Astrocyte of the cerebellum (primary cell): ENCODE measurements around the gene FOXB1.

ENCODE experiments used
- DNase-seq: peaks from one replicate; pipeline ENCODE4 v3.0.0-alpha.2; 2011; ENCODE audit warnings: low read depth
- H3K4me3 ChIP-seq: 2 replicates; pipeline ENCODE4 v1.5.1; 2011; ENCODE audit warnings: mild to moderate bottlenecking, low read depth, low read length, moderate library complexity
- in situ Hi-C: cut with HindIII; loops from 2 replicates; pipeline ENCODE4 v1.10.0; 2017; ENCODE audit warnings: low sequenced_read_pairs
- TF ChIP-seq, protein P1 (sequence below): IDR thresholded peaks from 2 replicates; pipeline ENCODE4 v1.5.1; 2012; ENCODE audit warnings: low read length, low read depth, moderate library complexity, mild to moderate bottlenecking; ENCODE audit errors: missing control alignments

Gene FOXB1

GRCh38 chr15:60039316-60039715 is 35.2 kb downstream of the FOXB1 start:
- TF ChIP-seq, protein P1, sequence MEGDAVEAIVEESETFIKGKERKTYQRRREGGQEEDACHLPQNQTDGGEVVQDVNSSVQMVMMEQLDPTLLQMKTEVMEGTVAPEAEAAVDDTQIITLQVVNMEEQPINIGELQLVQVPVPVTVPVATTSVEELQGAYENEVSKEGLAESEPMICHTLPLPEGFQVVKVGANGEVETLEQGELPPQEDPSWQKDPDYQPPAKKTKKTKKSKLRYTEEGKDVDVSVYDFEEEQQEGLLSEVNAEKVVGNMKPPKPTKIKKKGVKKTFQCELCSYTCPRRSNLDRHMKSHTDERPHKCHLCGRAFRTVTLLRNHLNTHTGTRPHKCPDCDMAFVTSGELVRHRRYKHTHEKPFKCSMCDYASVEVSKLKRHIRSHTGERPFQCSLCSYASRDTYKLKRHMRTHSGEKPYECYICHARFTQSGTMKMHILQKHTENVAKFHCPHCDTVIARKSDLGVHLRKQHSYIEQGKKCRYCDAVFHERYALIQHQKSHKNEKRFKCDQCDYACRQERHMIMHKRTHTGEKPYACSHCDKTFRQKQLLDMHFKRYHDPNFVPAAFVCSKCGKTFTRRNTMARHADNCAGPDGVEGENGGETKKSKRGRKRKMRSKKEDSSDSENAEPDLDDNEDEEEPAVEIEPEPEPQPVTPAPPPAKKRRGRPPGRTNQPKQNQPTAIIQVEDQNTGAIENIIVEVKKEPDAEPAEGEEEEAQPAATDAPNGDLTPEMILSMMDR = no peak
- in situ Hi-C loops = no loop called here
- no peak for DNase-seq
- no peak overlapping the region for H3K4me3 ChIP-seq

GRCh38 chr15:60043744-60044435 is 39.8 kb downstream of the FOXB1 start:
- DNase-seq = no peak
- TF ChIP-seq, protein P1 = no peak
- in situ Hi-C loops = no loop called here
- H3K4me3 ChIP-seq = no peak overlapping the region

DNA sequence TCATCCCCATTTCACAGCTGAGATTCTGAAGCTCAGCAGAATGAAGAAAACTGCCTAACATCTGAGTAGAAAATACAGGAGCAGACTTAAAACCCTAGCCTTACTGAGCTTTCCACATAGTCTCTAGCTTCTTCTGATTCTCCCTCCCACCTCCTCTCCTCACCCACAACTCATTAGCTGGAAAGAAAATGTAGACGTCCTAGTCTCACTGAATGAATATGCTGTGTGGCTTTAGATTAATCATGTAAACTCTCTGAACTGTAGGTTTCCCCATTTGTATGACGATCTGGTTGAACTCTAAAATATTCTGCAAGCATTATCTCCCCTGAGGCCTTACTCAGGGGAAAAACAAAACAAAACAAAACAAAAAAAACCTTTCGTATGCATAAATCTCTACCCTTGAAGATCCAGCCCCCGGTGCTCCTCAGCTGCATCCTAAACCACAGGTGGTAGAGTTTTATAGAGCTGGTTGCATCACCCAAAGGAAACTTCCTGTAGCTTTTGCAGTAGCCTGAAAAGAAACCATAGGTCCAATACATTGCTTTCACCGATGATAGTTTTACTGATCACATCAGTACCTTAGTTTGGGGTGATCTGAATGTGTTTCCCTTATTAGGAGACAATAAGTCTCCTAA is 40.6 kb downstream of the FOXB1 start:
- in situ Hi-C loops = no loop called here
- DNase-seq = no peak
- no peak overlapping the region for H3K4me3 ChIP-seq
- TF ChIP-seq, protein P1 = no peak

DNA sequence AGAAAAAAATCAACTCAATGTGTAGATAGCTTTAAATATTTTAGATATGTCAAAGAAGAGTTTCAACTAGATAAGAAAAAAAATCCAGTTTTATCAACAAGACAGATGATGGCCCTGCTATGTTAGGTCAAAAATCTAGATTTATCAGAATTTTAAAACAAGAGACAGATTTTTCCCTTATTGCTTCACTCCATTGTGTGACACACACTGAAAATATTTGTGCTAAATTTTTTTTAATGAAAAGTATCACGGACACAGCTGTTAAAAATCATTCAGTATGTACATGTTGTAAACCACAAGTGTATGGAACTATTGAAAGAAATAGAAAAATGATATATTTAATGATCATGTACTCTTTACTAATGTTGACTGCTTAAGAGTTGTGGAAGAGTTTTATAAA is 43.6 kb downstream of the FOXB1 start:
- in situ Hi-C loops = no loop called here

DNA sequence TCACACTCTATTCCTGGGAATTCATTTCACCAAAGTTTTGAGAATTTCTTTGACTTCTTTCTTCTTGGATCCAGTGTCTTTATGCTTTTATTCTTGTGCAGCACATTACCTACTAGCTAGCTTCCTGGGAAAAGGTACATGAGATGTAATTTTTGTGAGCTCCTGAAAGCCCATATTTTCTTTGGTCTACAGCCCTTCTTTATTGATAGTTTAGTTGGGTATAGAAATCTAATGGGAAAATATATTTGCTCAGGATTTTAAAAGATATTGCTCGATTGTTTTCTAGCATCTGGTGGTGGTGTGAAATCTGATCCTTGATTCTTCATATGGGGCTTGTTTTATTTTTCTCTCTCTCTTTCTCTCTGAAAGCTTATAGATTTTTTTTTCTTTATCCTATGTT is 45.8 kb downstream of the FOXB1 start:
- in situ Hi-C loops = no loop called here
- DNase-seq = no peak
- H3K4me3 ChIP-seq = no peak overlapping the region
- TF ChIP-seq, protein P1 = no peak

More for the DNA sequence above, 43.6 kb downstream of the FOXB1 start:
- H3K4me3 ChIP-seq = no peak overlapping the region
- TF ChIP-seq, protein P1 = no peak
- DNase-seq = no peak

- no peak overlapping the region for H3K4me3 ChIP-seq
- TF ChIP-seq, protein P1 = no peak
- no peak for DNase-seq
- in situ Hi-C loops = no loop called here
Measured at GRCh38 chr15:60052796-60053195, 48.7 kb downstream of the FOXB1 start.
